ENCODE results near the gene CRTAC1. TPM values are rescaled to one million over a fixed set of nuclear protein-coding genes. Genes with fewer than 3 reads are reported as not detected.

The CRTAC1 gene
- total and polyA plus RNA-seq, 2 donors = 0.05 to 0.30 TPM

GRCh38 chr10:97894092-97894491 is 136.3 kb downstream of the CRTAC1 start:
- H3K9me3 ChIP-seq (ENCODE audit: control insufficient read depth in 2 of 2, insufficient read depth in 1 of 2, low read length in 1 of 2) = no peaks in the 10 kb centered on the region
- no peaks in the 10 kb centered on the region for H3K36me3 ChIP-seq (ENCODE audit: control insufficient read depth in 2 of 2, insufficient read depth in 2 of 2, low read length in 1 of 2)
- no peaks in the 10 kb centered on the region for H3K4me1 ChIP-seq (ENCODE audit: control insufficient read depth in 2 of 2, insufficient read depth in 2 of 2, low read length in 2 of 2)
- peaks cover 0 to 9% of the 10 kb centered on the region in 2 donors for H3K27me3 ChIP-seq (ENCODE audit: control insufficient read depth in 2 of 2, insufficient read depth in 1 of 2, low read length in 1 of 2)
- no peak overlapping the region for H3K27ac ChIP-seq (ENCODE audit: low read depth in 1 of 2, low read length in 1 of 2)
- no peak overlapping the region for H3K4me3 ChIP-seq (ENCODE audit: low read length in 2 of 2)
- no peak for DNase-seq (ENCODE audit: low read depth in 6 of 9, low spot score in 9 of 9)
- 90% methylated on average over 3 of the region's 3 CpGs for WGBS

DNA sequence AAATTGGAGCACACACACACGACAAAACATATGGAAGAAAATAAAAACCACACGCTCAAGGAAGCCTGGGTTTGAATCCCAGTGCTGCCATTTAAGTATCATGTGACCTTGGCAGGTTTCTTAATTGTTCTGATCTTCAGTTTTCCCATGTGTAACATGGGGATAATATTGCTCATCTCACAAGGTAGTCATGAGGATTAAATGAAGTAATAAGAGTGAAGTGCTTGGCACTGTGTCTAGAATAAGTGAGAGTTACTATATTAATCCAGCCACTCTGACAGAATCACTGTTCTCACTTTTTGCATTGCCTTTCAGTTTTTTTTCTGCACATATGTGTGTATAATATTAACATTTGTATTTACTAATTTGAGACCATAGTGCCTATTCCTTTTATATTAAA is 137.5 kb downstream of the CRTAC1 start:
- DNase-seq (ENCODE audit: low read depth in 6 of 9, low spot score in 9 of 9) = no peak
- H3K27ac ChIP-seq (ENCODE audit: low read depth in 1 of 2, low read length in 1 of 2) = no peak overlapping the region

GRCh38 chr10:97892506-97892905 is 137.9 kb downstream of the CRTAC1 start:
- Histone ChIP-seq H3K36me3 (ENCODE audit: control insufficient read depth in 2 of 2, insufficient read depth in 2 of 2, low read length in 1 of 2) (no peaks in the 10 kb centered on the region), H3K4me1 (ENCODE audit: control insufficient read depth in 2 of 2, insufficient read depth in 2 of 2, low read length in 2 of 2) (no peaks in the 10 kb centered on the region), H3K4me3 (ENCODE audit: low read length in 2 of 2) (no peak overlapping the region), H3K9me3 (ENCODE audit: control insufficient read depth in 2 of 2, insufficient read depth in 1 of 2, low read length in 1 of 2) (no peaks in the 10 kb centered on the region), H3K27me3 (ENCODE audit: control insufficient read depth in 2 of 2, insufficient read depth in 1 of 2, low read length in 1 of 2) (peaks cover 0 to 9% of the 10 kb centered on the region in 2 donors), H3K27ac (ENCODE audit: low read depth in 1 of 2, low read length in 1 of 2) (no peak overlapping the region)
- DNase-seq (ENCODE audit: low read depth in 6 of 9, low spot score in 9 of 9) = no peak
- 92% methylated on average over 2 of the region's 2 CpGs for WGBS

More for the DNA sequence above, 137.5 kb downstream of the CRTAC1 start:
- Histone ChIP-seq H3K36me3 (ENCODE audit: control insufficient read depth in 2 of 2, insufficient read depth in 2 of 2, low read length in 1 of 2) (no peaks in the 10 kb centered on the region), H3K9me3 (ENCODE audit: control insufficient read depth in 2 of 2, insufficient read depth in 1 of 2, low read length in 1 of 2) (no peaks in the 10 kb centered on the region), H3K4me3 (ENCODE audit: low read length in 2 of 2) (no peak overlapping the region), H3K27me3 (ENCODE audit: control insufficient read depth in 2 of 2, insufficient read depth in 1 of 2, low read length in 1 of 2) (peaks cover 0 to 9% of the 10 kb centered on the region in 2 donors), H3K4me1 (ENCODE audit: control insufficient read depth in 2 of 2, insufficient read depth in 2 of 2, low read length in 2 of 2) (no peaks in the 10 kb centered on the region)
- 90% methylated on average over 2 of the region's 2 CpGs for WGBS

- no peak overlapping the region for H3K4me3 ChIP-seq (ENCODE audit: low read length in 2 of 2)
- peaks cover 0 to 9% of the 10 kb centered on the region in 2 donors for H3K27me3 ChIP-seq (ENCODE audit: control insufficient read depth in 2 of 2, insufficient read depth in 1 of 2, low read length in 1 of 2)
- 94% methylated on average over 17 of the region's 17 CpGs for WGBS
- H3K9me3 ChIP-seq (ENCODE audit: control insufficient read depth in 2 of 2, insufficient read depth in 1 of 2, low read length in 1 of 2) = no peaks in the 10 kb centered on the region
- no peaks in the 10 kb centered on the region for H3K36me3 ChIP-seq (ENCODE audit: control insufficient read depth in 2 of 2, insufficient read depth in 2 of 2, low read length in 1 of 2)
- no peak overlapping the region for H3K27ac ChIP-seq (ENCODE audit: low read depth in 1 of 2, low read length in 1 of 2)
- no peak for DNase-seq (ENCODE audit: low read depth in 6 of 9, low spot score in 9 of 9)
- no peaks in the 10 kb centered on the region for H3K4me1 ChIP-seq (ENCODE audit: control insufficient read depth in 2 of 2, insufficient read depth in 2 of 2, low read length in 2 of 2)
Observed at GRCh38 chr10:97891497-97892167, 138.8 kb downstream of the CRTAC1 start.

DNA sequence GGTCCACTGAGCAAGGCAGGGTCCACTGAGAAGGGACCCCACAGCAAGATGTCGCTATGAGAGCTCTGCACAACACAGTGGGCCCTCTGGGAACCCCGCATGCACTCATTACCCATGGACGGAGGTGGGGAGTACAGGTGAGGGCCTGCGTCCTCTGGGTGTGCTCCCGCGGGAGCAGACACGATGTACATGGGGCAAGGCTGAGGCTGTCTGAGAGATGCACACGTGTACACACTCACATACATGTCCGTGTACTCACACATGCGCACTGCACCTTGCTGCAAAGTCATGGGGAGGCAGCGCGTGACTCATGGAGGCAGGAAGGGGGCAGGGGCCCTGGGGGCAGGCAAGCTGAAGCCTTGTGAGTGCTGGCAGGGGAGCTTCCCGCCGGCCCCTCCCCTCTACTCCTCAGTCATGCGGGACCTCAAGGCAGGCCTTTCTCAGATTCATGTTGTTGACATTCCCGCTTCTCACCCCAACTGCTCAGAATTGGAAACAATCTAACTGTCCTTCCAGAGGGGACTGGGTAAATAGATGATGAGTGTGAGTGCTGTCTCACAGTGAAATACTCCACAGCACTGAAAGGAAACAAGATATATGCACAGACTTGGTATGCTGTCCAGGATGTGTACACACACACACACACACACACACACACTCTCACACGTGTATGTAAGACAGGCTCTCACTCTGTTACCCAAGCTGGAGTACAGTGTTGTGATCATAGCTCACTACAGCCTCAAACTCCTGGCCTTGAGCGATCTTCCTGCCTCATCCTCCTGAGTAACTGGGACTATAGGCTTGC is 140.8 kb downstream of the CRTAC1 start:
- H3K4me3 ChIP-seq (ENCODE audit: low read length in 2 of 2) = no peak overlapping the region
- WGBS = 69% methylated on average over 18 of the region's 18 CpGs
- H3K36me3 ChIP-seq (ENCODE audit: control insufficient read depth in 2 of 2, insufficient read depth in 2 of 2, low read length in 1 of 2) = no peaks in the 10 kb centered on the region
- no peaks in the 10 kb centered on the region for H3K9me3 ChIP-seq (ENCODE audit: control insufficient read depth in 2 of 2, insufficient read depth in 1 of 2, low read length in 1 of 2)
- no peak overlapping the region for H3K27ac ChIP-seq (ENCODE audit: low read depth in 1 of 2, low read length in 1 of 2)
- peaks cover 0 to 11% of the 10 kb centered on the region in 2 donors for H3K27me3 ChIP-seq (ENCODE audit: control insufficient read depth in 2 of 2, insufficient read depth in 1 of 2, low read length in 1 of 2)
- H3K4me1 ChIP-seq (ENCODE audit: control insufficient read depth in 2 of 2, insufficient read depth in 2 of 2, low read length in 2 of 2) = no peaks in the 10 kb centered on the region
- no peak for DNase-seq (ENCODE audit: low read depth in 6 of 9, low spot score in 9 of 9)

DNA sequence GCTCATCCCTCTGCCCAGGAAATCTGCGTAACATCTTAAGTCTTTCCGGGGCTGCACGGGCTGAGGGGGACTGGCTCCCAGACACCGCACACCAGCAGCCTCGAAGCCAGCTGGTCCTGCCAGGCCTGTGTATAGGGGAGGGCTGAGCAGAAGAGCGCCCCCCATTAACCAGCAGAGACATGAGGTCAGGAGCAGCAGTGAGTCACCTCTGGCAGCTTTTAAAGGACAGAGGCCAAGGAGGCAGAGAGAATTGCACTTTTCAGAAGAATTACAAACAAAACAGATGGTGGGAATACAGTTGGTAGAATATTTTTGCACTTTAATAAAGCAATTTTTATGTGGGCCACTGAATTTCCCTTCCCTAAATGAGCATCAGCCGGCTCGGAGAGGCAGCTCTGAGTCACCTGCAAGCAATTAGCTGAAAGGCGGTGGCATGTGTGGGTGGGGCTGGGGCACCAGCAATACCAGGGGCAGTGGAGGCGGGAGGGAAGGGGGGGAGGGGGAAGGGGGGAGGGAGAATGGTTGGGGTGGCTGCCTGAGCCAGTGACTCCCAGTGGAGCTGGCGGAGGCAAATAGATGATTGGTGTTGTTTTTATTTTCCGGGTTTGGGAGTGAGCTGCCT is 141.7 kb downstream of the CRTAC1 start:
- no peak for DNase-seq (ENCODE audit: low read depth in 6 of 9, low spot score in 9 of 9)
- H3K27ac ChIP-seq (ENCODE audit: low read depth in 1 of 2, low read length in 1 of 2) = no peak overlapping the region
- no peaks in the 10 kb centered on the region for H3K9me3 ChIP-seq (ENCODE audit: control insufficient read depth in 2 of 2, insufficient read depth in 1 of 2, low read length in 1 of 2)

GRCh38 chr10:97888134-97888533 is 142.3 kb downstream of the CRTAC1 start:
- Histone ChIP-seq H3K9me3 (ENCODE audit: control insufficient read depth in 2 of 2, insufficient read depth in 1 of 2, low read length in 1 of 2) (no peaks in the 10 kb centered on the region), H3K27ac (ENCODE audit: low read depth in 1 of 2, low read length in 1 of 2) (no peak overlapping the region), H3K4me1 (ENCODE audit: control insufficient read depth in 2 of 2, insufficient read depth in 2 of 2, low read length in 2 of 2) (no peaks in the 10 kb centered on the region), H3K27me3 (ENCODE audit: control insufficient read depth in 2 of 2, insufficient read depth in 1 of 2, low read length in 1 of 2) (peaks cover 0 to 11% of the 10 kb centered on the region in 2 donors), H3K4me3 (ENCODE audit: low read length in 2 of 2) (no peak overlapping the region), H3K36me3 (ENCODE audit: control insufficient read depth in 2 of 2, insufficient read depth in 2 of 2, low read length in 1 of 2) (no peaks in the 10 kb centered on the region)
- no peak for DNase-seq (ENCODE audit: low read depth in 6 of 9, low spot score in 9 of 9)
- WGBS = 94% methylated on average over 7 of the region's 7 CpGs

More for the DNA sequence above, 141.7 kb downstream of the CRTAC1 start:
- H3K4me3 ChIP-seq (ENCODE audit: low read length in 2 of 2) = no peak overlapping the region
- no peaks in the 10 kb centered on the region for H3K36me3 ChIP-seq (ENCODE audit: control insufficient read depth in 2 of 2, insufficient read depth in 2 of 2, low read length in 1 of 2)
- H3K27me3 ChIP-seq (ENCODE audit: control insufficient read depth in 2 of 2, insufficient read depth in 1 of 2, low read length in 1 of 2) = peaks cover 0 to 11% of the 10 kb centered on the region in 2 donors
- 88% methylated on average over 12 of the region's 12 CpGs for WGBS
- H3K4me1 ChIP-seq (ENCODE audit: control insufficient read depth in 2 of 2, insufficient read depth in 2 of 2, low read length in 2 of 2) = no peaks in the 10 kb centered on the region

DNA sequence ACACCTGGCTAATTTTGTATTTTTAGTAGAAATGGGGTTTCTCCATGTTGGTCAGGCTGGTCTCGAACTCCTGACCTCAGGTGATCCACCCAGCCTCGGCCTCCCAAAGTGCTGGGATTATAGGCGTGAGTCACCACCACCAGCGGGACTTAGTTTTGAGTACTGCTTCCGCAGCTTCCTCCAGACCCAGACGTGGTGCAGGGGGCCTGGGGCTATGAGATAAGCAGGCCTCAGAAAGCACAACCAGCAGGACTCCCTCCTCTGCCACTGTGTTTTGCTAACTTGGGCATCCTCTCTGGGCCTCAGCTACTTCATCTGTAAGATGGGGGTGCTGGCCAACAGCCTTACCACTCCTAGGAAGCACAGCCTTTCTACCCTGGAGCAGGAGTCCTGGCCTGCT is 143.0 kb downstream of the CRTAC1 start:
- H3K36me3 ChIP-seq (ENCODE audit: control insufficient read depth in 2 of 2, insufficient read depth in 2 of 2, low read length in 1 of 2) = no peaks in the 10 kb centered on the region
- 91% methylated on average over 6 of the region's 6 CpGs for WGBS
- H3K4me1 ChIP-seq (ENCODE audit: control insufficient read depth in 2 of 2, insufficient read depth in 2 of 2, low read length in 2 of 2) = no peaks in the 10 kb centered on the region
- peaks cover 0 to 11% of the 10 kb centered on the region in 2 donors for H3K27me3 ChIP-seq (ENCODE audit: control insufficient read depth in 2 of 2, insufficient read depth in 1 of 2, low read length in 1 of 2)
- H3K27ac ChIP-seq (ENCODE audit: low read depth in 1 of 2, low read length in 1 of 2) = no peak overlapping the region
- DNase-seq (ENCODE audit: low read depth in 6 of 9, low spot score in 9 of 9) = no peak
- H3K4me3 ChIP-seq (ENCODE audit: low read length in 2 of 2) = no peak overlapping the region
- H3K9me3 ChIP-seq (ENCODE audit: control insufficient read depth in 2 of 2, insufficient read depth in 1 of 2, low read length in 1 of 2) = no peaks in the 10 kb centered on the region

DNA sequence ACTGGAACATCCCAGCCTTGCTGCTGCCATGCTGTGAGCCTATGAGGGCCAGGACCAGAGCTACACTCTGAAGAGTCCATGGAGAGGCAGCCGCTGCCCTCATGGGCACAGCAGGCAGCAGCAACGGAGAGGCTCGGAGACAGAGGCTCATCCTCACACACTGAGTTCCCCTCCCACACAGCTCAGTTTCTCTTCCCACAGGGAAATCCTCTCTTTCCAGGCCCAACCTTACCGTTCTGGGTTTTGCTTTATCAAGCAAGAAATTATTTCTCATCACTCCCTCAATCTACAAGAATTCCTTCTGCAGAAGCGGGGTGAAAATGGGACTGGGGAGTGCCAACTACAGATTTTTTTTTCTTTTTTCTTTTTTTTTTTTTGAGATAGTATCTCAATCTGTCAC is 144.1 kb downstream of the CRTAC1 start:
- no peaks in the 10 kb centered on the region for H3K4me1 ChIP-seq (ENCODE audit: control insufficient read depth in 2 of 2, insufficient read depth in 2 of 2, low read length in 2 of 2)
- H3K27ac ChIP-seq (ENCODE audit: low read depth in 1 of 2, low read length in 1 of 2) = no peak overlapping the region
- no peak overlapping the region for H3K4me3 ChIP-seq (ENCODE audit: low read length in 2 of 2)
- DNase-seq (ENCODE audit: low read depth in 6 of 9, low spot score in 9 of 9) = no peak
- 89% methylated on average over 5 of the region's 5 CpGs for WGBS
- H3K9me3 ChIP-seq (ENCODE audit: control insufficient read depth in 2 of 2, insufficient read depth in 1 of 2, low read length in 1 of 2) = no peaks in the 10 kb centered on the region
- H3K36me3 ChIP-seq (ENCODE audit: control insufficient read depth in 2 of 2, insufficient read depth in 2 of 2, low read length in 1 of 2) = no peaks in the 10 kb centered on the region
- peaks cover 0 to 6% of the 10 kb centered on the region in 2 donors for H3K27me3 ChIP-seq (ENCODE audit: control insufficient read depth in 2 of 2, insufficient read depth in 1 of 2, low read length in 1 of 2)
